HS-5 (cell line): Measurements from ENCODE around the gene RENBP.

Experiments
- DNase-seq: peaks from one replicate; pipeline ENCODE4 v3.0.0-alpha.2; 2012; ENCODE audit warnings: low read depth

RENBP gene

GRCh38 chrX:153970357-153971123 lies 26.1 kb upstream of the RENBP start:
- no peak for DNase-seq

- DNase-seq = no peak
These were observed 25.5 kb upstream of the RENBP start for GRCh38 chrX:153969904-153970356.

GRCh38 chrX:153969125-153969903 lies 24.9 kb upstream of the RENBP start:
- no peak for DNase-seq

- DNase-seq = no peak
These were observed 24.3 kb upstream of the RENBP start for GRCh38 chrX:153968754-153969124.

- DNase-seq = no peak
These were observed 23.8 kb upstream of the RENBP start for GRCh38 chrX:153968255-153968654.

GRCh38 chrX:153967536-153968224 lies 23.2 kb upstream of the RENBP start:
- DNase-seq = no peak

GRCh38 chrX:153966841-153967535 lies 22.5 kb upstream of the RENBP start:
- DNase-seq = no peak

- no peak for DNase-seq
These were observed 21.8 kb upstream of the RENBP start for GRCh38 chrX:153966283-153966688.

- no peak for DNase-seq
These were observed 21.0 kb upstream of the RENBP start for GRCh38 chrX:153965406-153965805.

- no peak for DNase-seq
These were observed 19.7 kb upstream of the RENBP start for GRCh38 chrX:153964105-153964504.

- DNase-seq = no peak
These were observed 19.1 kb upstream of the RENBP start for GRCh38 chrX:153963546-153963945.

GRCh38 chrX:153961292-153961691 lies 16.8 kb upstream of the RENBP start:
- DNase-seq = no peak

GRCh38 chrX:153960786-153961185 lies 16.3 kb upstream of the RENBP start:
- no peak for DNase-seq

- DNase-seq = no peak
These were observed 15.6 kb upstream of the RENBP start for GRCh38 chrX:153960077-153960476.

GRCh38 chrX:153959649-153960048 lies 15.2 kb upstream of the RENBP start:
- no peak for DNase-seq

- DNase-seq = no peak
These were observed 14.2 kb upstream of the RENBP start for GRCh38 chrX:153958605-153959004.

GRCh38 chrX:153957224-153957623 lies 12.8 kb upstream of the RENBP start:
- DNase-seq = no peak

- no peak for DNase-seq
These were observed 11.8 kb upstream of the RENBP start for GRCh38 chrX:153956044-153956907.

- DNase-seq = no peak
These were observed 10.8 kb upstream of the RENBP start for GRCh38 chrX:153955228-153955732.

GRCh38 chrX:153954558-153955227 lies 10.2 kb upstream of the RENBP start:
- no peak for DNase-seq
